ENCODE measurements around the gene EFNA1.

Gene EFNA1

DNA sequence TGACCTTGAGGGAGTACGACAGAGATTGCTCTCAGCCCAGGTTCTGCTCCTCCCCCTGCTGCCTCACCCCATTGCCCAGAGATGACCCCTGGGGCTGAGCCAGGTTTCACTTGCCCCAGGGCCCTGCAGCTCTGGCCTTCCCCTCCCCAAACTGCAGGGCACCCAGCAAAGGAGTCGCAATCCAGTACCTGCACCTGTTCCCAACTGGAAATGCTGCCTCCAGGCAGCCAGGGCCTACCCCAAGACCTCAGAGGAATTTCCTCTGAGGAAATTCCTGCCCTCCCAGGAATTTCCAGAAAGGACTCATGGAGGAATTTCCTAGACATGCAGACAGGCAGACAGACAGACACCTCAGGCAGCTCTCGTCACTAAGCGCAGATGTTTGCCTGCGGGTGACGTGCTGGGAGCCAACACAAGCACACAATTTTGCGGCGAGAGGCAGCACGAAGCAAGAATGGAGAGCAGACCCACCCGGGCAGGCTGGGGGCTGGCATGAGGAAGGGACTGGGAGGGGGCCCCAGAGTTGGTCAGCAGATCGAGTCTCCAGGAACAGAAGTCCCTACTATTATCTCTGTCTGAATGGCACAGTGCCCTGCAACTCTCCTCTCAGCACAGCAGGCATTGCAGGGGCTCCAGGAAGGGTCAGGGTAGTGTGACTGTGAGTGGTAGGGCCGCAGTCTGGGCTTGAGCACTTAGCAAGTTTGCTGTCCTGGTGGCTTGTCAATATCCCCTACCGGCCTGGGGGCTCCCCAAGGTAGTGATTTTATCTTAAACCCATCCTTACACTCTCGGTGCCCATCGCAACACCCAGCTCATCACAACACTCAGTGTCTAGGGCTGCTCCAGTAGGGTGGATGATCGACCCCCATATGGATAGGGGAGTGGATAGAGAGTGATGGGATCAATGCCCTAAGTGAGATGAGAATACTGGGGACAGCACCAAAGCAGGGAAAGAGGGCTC lies 2.9 kb upstream of the EFNA1 start:
- Histone ChIP-seq H3K9ac (ENCODE audit: low read depth in 1 of 2, low read length in 2 of 2) (peak overlapping the region; percentile 32 to 57), H3K9me3 (ENCODE audit: control insufficient read depth in 1 of 2, low read length in 2 of 2) (no peaks in the 10 kb centered on the region), H3K4me1 (ENCODE audit: control insufficient read depth in 1 of 2, insufficient read depth in 2 of 2, low read length in 2 of 2) (peaks cover 30 to 50% of the 10 kb centered on the region in 2 donors), H3K36me3 (ENCODE audit: control insufficient read depth in 1 of 2, insufficient read depth in 2 of 2, low read length in 2 of 2) (no peaks in the 10 kb centered on the region), H3K4me3 (ENCODE audit: low read depth in 1 of 2, low read length in 2 of 2) (no peak overlapping the region), H3K27ac (ENCODE audit: low read depth, low read length) (peak overlapping the region; percentile 77), H3K27me3 (ENCODE audit: control insufficient read depth in 1 of 2, insufficient read depth in 2 of 2, low read length in 2 of 2) (no peaks in the 10 kb centered on the region)

DNA sequence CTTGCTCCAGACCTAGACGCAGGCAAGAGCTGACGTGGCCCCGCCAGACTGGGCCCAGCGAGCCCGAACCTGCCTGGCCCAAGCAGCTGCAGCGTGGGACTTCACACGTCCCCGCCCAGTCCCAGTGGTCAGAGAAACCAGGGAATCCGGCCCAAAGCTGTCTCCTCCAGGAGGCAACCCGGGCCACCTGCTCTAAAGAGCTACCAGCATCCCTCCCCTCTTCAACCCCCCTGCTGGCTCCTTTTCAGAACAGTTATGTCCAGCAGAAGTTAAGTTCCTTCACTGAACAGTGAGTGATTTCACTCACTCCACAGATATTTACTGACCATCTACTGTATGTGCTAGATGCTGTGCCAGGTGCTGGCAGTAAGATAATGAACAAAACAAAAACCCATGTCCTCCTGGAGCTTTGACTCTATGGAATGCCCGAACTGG lies 2.1 kb upstream of the EFNA1 start:
- H3K27ac ChIP-seq (ENCODE audit: low read depth, low read length) = peak overlapping the region; percentile 77
- peak overlapping the region; percentile 32 to 57 for H3K9ac ChIP-seq (ENCODE audit: low read depth in 1 of 2, low read length in 2 of 2)
- H3K4me3 ChIP-seq (ENCODE audit: low read depth in 1 of 2, low read length in 2 of 2) = peak overlapping the region in 1 of 2 donors; percentile 21
- H3K4me1 ChIP-seq (ENCODE audit: control insufficient read depth in 1 of 2, insufficient read depth in 2 of 2, low read length in 2 of 2) = peaks cover 30 to 54% of the 10 kb centered on the region in 2 donors
- no peaks in the 10 kb centered on the region for H3K27me3 ChIP-seq (ENCODE audit: control insufficient read depth in 1 of 2, insufficient read depth in 2 of 2, low read length in 2 of 2)
- H3K9me3 ChIP-seq (ENCODE audit: control insufficient read depth in 1 of 2, low read length in 2 of 2) = no peaks in the 10 kb centered on the region
- H3K36me3 ChIP-seq (ENCODE audit: control insufficient read depth in 1 of 2, insufficient read depth in 2 of 2, low read length in 2 of 2) = peaks cover 0 to under 1% of the 10 kb centered on the region in 2 donors

DNA sequence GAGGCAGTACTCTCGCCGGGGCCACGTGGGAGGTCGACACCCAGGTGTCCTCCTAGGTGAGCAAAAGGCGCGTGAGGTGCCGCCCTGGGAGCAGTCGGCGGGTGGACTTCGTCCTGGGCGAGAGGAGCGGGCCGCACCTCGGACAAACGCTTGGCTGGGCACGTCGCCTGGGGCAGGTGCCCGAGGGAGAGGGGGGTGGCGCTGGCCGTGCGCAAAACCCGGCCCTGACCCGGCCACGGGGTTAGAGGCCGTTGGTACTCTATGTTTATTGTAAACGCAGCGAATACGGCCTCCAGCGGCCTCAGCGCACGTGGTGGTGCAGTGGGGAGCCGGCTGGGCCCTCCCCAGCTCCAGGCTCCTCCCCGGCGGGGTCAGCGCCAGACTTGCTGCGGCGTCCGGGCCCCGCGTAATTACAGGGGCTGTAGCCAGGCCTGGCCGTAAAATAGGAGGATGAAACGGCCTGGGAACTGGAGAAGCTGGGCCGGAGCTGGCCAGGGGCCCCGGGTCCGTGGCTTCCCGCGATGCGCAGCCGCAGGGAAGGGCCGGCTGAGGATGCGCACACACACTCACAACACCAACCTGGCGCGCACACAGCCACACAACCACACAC lies 1.6 kb upstream of the EFNA1 start:
- H3K27ac ChIP-seq (ENCODE audit: low read depth, low read length) = peak overlapping the region; percentile 96
- peaks cover 0 to 6% of the 10 kb centered on the region in 2 donors for H3K36me3 ChIP-seq (ENCODE audit: control insufficient read depth in 1 of 2, insufficient read depth in 2 of 2, low read length in 2 of 2)
- H3K9ac ChIP-seq (ENCODE audit: low read depth in 1 of 2, low read length in 2 of 2) = peak overlapping the region; percentile 84 to 96
- peak overlapping the region; percentile 64 to 73 for H3K4me3 ChIP-seq (ENCODE audit: low read depth in 1 of 2, low read length in 2 of 2)
- H3K27me3 ChIP-seq (ENCODE audit: control insufficient read depth in 1 of 2, insufficient read depth in 2 of 2, low read length in 2 of 2) = no peaks in the 10 kb centered on the region
- no peaks in the 10 kb centered on the region for H3K9me3 ChIP-seq (ENCODE audit: control insufficient read depth in 1 of 2, low read length in 2 of 2)
- H3K4me1 ChIP-seq (ENCODE audit: control insufficient read depth in 1 of 2, insufficient read depth in 2 of 2, low read length in 2 of 2) = peaks cover 30 to 59% of the 10 kb centered on the region in 2 donors

DNA sequence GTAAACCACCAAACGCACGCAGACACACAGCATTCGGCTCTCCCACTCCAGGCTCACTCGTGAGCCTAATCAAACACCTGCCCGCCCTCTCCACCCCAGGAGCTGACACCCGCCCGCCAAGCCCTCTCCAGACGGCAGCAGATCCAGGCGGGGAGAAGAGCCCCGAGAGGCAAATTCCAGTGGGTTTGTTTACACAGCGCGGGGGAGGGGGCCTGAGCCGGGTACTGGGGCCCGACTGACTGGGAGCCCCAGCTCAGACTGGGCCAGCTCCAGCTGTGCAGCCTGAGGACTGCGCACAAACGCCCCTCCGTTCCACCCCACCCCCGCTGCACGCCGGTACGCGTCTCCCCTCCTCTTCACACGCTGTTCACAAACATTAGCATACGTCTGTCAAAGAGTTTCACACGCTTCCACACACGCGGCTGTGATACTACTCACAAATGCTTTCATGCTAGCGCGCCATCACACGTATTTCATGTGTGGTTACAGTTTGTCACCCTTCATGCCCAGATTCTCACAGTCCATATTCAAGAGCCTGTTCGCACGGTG lies 1.0 kb upstream of the EFNA1 start:
- Histone ChIP-seq H3K36me3 (ENCODE audit: control insufficient read depth in 1 of 2, insufficient read depth in 2 of 2, low read length in 2 of 2) (peaks cover 4 to 12% of the 10 kb centered on the region in 2 donors), H3K4me3 (ENCODE audit: low read depth in 1 of 2, low read length in 2 of 2) (peak overlapping the region; percentile 64 to 73), H3K9me3 (ENCODE audit: control insufficient read depth in 1 of 2, low read length in 2 of 2) (no peaks in the 10 kb centered on the region), H3K27me3 (ENCODE audit: control insufficient read depth in 1 of 2, insufficient read depth in 2 of 2, low read length in 2 of 2) (no peaks in the 10 kb centered on the region), H3K9ac (ENCODE audit: low read depth in 1 of 2, low read length in 2 of 2) (peak overlapping the region; percentile 84 to 96), H3K4me1 (ENCODE audit: control insufficient read depth in 1 of 2, insufficient read depth in 2 of 2, low read length in 2 of 2) (peaks cover 36 to 64% of the 10 kb centered on the region in 2 donors), H3K27ac (ENCODE audit: low read depth, low read length) (peak overlapping the region; percentile 96)

DNA sequence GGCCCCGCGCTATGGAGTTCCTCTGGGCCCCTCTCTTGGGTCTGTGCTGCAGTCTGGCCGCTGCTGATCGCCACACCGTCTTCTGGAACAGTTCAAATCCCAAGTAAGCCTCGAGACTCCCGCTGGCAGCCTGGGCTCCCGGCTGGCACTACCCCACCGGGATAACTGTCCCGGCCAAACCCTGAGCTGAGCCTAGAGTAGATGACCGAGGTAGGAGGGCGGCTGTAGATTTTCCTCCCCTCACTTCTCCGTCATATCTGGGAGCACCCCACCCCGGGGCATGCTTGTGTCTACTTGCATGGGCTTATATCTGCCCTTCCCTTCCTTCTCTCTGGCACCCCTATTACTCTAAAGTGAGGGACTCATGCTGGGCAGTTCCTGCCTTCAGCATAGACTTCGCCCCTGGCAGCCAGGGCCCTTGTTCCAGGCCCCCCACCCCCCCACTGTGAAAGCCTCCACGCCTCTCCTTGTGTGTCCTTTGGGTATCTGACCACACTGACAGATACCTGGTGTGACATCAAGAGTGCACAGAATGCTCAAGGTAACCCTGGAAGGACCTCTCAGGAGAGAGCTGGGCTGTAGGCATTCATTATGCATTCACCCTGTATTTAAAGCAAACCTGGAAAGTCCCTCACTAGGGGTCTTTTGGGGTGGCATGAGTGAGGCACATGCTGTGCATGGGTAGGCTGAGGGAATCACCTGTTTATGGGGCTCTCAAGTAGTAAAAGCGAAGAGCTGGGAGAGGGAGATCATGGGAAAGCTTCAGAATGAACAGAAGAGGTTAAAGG lies 485 bp downstream of the EFNA1 start:
- Histone ChIP-seq H3K9ac (ENCODE audit: low read depth in 1 of 2, low read length in 2 of 2) (peak overlapping the region; percentile 41 to 96), H3K4me3 (ENCODE audit: low read depth in 1 of 2, low read length in 2 of 2) (peak overlapping the region; percentile 64 to 73), H3K4me1 (ENCODE audit: control insufficient read depth in 1 of 2, insufficient read depth in 2 of 2, low read length in 2 of 2) (peaks cover 40 to 70% of the 10 kb centered on the region in 2 donors), H3K9me3 (ENCODE audit: control insufficient read depth in 1 of 2, low read length in 2 of 2) (no peaks in the 10 kb centered on the region), H3K27ac (ENCODE audit: low read depth, low read length) (peak overlapping the region; percentile 96), H3K36me3 (ENCODE audit: control insufficient read depth in 1 of 2, insufficient read depth in 2 of 2, low read length in 2 of 2) (peaks cover 10 to 15% of the 10 kb centered on the region in 2 donors), H3K27me3 (ENCODE audit: control insufficient read depth in 1 of 2, insufficient read depth in 2 of 2, low read length in 2 of 2) (no peaks in the 10 kb centered on the region)

DNA sequence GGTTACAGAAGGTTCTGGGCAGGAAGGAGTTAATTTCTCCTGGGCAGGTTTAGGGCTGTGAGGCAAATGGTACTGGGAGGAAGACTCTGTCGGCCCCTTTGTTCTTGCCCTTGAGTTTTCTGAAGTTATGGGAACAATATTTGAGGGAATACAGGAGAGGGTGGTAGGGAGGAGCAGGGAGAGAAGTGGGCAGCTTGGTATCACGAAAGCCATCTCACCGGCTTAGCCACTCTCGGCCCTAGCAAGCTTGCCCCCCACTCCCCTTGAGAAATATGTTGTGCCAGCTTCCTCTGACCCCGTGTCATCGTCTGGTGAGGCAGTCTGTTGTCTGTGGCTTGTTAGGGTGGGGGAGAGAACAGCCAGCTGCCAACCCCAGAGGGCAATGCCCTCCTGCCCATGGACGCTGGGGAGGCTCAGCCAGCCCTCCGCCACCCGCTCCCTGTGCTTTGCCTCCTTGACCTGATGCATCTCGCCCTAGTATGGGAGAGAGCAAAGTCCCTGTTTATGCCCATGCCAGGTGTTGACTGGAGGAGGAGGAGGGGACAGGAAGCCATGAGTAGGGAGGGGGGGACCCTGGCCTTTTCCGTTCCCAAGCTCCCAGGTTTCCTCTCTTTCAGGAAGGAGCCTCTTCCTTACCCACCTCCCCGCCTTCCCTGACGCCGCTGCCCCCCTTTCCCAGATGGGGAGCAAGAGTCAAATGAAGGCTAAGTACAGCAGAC lies 1.2 kb downstream of the EFNA1 start:
- H3K4me1 ChIP-seq (ENCODE audit: control insufficient read depth in 1 of 2, insufficient read depth in 2 of 2, low read length in 2 of 2) = peaks cover 44 to 77% of the 10 kb centered on the region in 2 donors
- peaks cover 15 to 17% of the 10 kb centered on the region in 2 donors for H3K36me3 ChIP-seq (ENCODE audit: control insufficient read depth in 1 of 2, insufficient read depth in 2 of 2, low read length in 2 of 2)
- H3K9me3 ChIP-seq (ENCODE audit: control insufficient read depth in 1 of 2, low read length in 2 of 2) = no peaks in the 10 kb centered on the region
- peak overlapping the region; percentile 96 for H3K27ac ChIP-seq (ENCODE audit: low read depth, low read length)
- peak overlapping the region; percentile 41 to 96 for H3K9ac ChIP-seq (ENCODE audit: low read depth in 1 of 2, low read length in 2 of 2)
- peak overlapping the region; percentile 64 to 73 for H3K4me3 ChIP-seq (ENCODE audit: low read depth in 1 of 2, low read length in 2 of 2)
- H3K27me3 ChIP-seq (ENCODE audit: control insufficient read depth in 1 of 2, insufficient read depth in 2 of 2, low read length in 2 of 2) = no peaks in the 10 kb centered on the region

DNA sequence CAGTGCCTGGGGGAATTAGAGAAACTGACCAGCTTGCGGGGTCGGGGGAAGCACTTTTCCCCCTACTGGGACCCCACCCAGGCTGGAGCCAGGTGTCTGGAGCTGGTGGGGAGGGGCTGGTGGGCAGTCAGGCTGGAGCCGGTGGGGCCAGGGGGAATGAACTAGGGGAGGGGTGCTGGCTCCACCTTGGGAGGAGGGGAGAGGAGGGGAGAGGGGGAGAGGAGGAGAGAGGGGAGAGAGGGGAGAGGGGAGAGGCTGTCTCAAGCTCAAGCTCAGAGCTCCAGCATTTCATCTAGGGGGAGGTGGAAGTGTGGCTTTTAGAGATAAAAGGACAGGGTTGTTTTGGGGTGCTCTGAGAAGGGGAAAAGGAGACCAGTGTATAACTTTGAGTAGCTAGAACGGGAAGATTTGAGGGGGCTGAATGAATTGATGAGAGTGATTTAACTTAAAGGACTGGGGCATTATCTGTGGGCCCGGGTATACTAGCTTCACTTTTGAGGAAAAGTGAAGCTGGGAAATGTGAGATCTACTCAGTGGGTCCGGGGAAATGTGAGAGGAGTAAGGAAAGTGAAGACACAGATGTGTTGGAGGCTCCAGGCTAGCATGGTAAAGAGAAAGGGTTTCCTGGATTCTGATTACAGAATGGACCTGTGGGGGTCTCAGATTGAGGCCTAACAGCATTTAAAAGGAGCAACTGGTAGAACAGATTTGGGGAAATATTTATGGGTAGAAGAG lies 2.8 kb downstream of the EFNA1 start:
- peak overlapping the region; percentile 96 for H3K27ac ChIP-seq (ENCODE audit: low read depth, low read length)
- peak overlapping the region; percentile 64 to 73 for H3K4me3 ChIP-seq (ENCODE audit: low read depth in 1 of 2, low read length in 2 of 2)
- no peaks in the 10 kb centered on the region for H3K27me3 ChIP-seq (ENCODE audit: control insufficient read depth in 1 of 2, insufficient read depth in 2 of 2, low read length in 2 of 2)
- peaks cover 40 to 81% of the 10 kb centered on the region in 2 donors for H3K4me1 ChIP-seq (ENCODE audit: control insufficient read depth in 1 of 2, insufficient read depth in 2 of 2, low read length in 2 of 2)
- H3K9me3 ChIP-seq (ENCODE audit: control insufficient read depth in 1 of 2, low read length in 2 of 2) = no peaks in the 10 kb centered on the region
- H3K9ac ChIP-seq (ENCODE audit: low read depth in 1 of 2, low read length in 2 of 2) = peak overlapping the region; percentile 41 to 96
- H3K36me3 ChIP-seq (ENCODE audit: control insufficient read depth in 1 of 2, insufficient read depth in 2 of 2, low read length in 2 of 2) = peaks cover 20 to 26% of the 10 kb centered on the region in 2 donors

DNA sequence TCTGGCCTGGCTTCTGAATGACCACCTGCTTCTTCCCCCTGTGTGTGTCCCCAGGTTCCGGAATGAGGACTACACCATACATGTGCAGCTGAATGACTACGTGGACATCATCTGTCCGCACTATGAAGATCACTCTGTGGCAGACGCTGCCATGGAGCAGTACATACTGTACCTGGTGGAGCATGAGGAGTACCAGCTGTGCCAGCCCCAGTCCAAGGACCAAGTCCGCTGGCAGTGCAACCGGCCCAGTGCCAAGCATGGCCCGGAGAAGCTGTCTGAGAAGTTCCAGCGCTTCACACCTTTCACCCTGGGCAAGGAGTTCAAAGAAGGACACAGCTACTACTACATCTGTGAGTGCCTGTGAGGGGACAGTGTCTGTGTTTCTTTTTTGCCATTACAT lies 3.6 kb downstream of the EFNA1 start:
- H3K27me3 ChIP-seq (ENCODE audit: control insufficient read depth in 1 of 2, insufficient read depth in 2 of 2, low read length in 2 of 2) = no peaks in the 10 kb centered on the region
- H3K4me1 ChIP-seq (ENCODE audit: control insufficient read depth in 1 of 2, insufficient read depth in 2 of 2, low read length in 2 of 2) = peaks cover 36 to 74% of the 10 kb centered on the region in 2 donors
- H3K36me3 ChIP-seq (ENCODE audit: control insufficient read depth in 1 of 2, insufficient read depth in 2 of 2, low read length in 2 of 2) = peaks cover 20 to 26% of the 10 kb centered on the region in 2 donors
- H3K9me3 ChIP-seq (ENCODE audit: control insufficient read depth in 1 of 2, low read length in 2 of 2) = no peaks in the 10 kb centered on the region
- H3K4me3 ChIP-seq (ENCODE audit: low read depth in 1 of 2, low read length in 2 of 2) = peak overlapping the region; percentile 16 to 73
- peak overlapping the region; percentile 96 for H3K27ac ChIP-seq (ENCODE audit: low read depth, low read length)
- peak overlapping the region; percentile 54 to 96 for H3K9ac ChIP-seq (ENCODE audit: low read depth in 1 of 2, low read length in 2 of 2)
